ENCODE results near the gene TMEM115. TPM values are rescaled to one million over a fixed set of nuclear protein-coding genes. Genes with fewer than 3 reads are reported as not detected.

Gene TMEM115
- total and polyA plus RNA-seq, 2 of the 13 experiments (the other 11 are each of a cell fraction or from before 2014, with no cell fraction given): 22.1 to 30.7 TPM

DNA sequence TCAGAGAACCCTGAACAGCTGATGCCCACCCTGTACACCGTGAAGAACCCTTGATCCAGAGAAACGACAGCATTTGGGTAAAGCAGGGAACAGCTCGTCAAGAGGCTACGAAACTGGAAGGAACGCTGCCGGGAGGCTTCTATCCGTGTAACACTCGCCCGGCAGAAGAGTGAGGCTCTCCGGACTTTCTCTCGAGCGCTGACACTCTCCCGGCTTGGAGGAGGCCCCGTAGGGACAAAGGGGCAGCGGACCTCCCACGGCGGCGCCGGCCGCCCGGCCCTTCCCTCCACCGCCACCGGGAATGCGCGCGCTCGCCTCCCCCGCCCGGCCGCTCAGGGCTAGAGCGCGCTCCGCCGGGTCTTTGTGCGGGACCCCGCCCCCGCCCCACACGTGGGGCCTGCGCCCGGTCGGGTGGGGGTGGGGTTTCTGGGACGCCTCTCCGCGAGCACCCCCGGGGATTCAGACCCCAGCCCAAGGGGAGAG lies 38.4 kb downstream of the TMEM115 start (continued):
- TF ChIP-seq ZXDC (CRISPR knock-in tag; IDR thresholded peaks at IDR 0.05): 0 out of 2 replicates have a peak, but pooled peaks have one; percentile 33
- 0 out of 2 replicates have a peak, but pooled peaks have one; percentile 24 for TF ChIP-seq ZNF891 (CRISPR knock-in tag; IDR thresholded peaks at IDR 0.05)
- TF ChIP-seq ZNF788 (CRISPR knock-in tag; IDR thresholded peaks at IDR 0.05; ENCODE audit: borderline replicate concordance): 0 out of 2 replicates have a peak, but pooled peaks have one; percentile 38
- TF ChIP-seq ZSCAN25 (CRISPR knock-in tag; IDR thresholded peaks at IDR 0.05): peak; percentile 58; the same call in 1 of the 2 replicates
- TF ChIP-seq ZNF225 (CRISPR knock-in tag; IDR thresholded peaks at IDR 0.05): peak; percentile 18; the same call in 1 of the 2 replicates
- TF ChIP-seq, protein P1, sequence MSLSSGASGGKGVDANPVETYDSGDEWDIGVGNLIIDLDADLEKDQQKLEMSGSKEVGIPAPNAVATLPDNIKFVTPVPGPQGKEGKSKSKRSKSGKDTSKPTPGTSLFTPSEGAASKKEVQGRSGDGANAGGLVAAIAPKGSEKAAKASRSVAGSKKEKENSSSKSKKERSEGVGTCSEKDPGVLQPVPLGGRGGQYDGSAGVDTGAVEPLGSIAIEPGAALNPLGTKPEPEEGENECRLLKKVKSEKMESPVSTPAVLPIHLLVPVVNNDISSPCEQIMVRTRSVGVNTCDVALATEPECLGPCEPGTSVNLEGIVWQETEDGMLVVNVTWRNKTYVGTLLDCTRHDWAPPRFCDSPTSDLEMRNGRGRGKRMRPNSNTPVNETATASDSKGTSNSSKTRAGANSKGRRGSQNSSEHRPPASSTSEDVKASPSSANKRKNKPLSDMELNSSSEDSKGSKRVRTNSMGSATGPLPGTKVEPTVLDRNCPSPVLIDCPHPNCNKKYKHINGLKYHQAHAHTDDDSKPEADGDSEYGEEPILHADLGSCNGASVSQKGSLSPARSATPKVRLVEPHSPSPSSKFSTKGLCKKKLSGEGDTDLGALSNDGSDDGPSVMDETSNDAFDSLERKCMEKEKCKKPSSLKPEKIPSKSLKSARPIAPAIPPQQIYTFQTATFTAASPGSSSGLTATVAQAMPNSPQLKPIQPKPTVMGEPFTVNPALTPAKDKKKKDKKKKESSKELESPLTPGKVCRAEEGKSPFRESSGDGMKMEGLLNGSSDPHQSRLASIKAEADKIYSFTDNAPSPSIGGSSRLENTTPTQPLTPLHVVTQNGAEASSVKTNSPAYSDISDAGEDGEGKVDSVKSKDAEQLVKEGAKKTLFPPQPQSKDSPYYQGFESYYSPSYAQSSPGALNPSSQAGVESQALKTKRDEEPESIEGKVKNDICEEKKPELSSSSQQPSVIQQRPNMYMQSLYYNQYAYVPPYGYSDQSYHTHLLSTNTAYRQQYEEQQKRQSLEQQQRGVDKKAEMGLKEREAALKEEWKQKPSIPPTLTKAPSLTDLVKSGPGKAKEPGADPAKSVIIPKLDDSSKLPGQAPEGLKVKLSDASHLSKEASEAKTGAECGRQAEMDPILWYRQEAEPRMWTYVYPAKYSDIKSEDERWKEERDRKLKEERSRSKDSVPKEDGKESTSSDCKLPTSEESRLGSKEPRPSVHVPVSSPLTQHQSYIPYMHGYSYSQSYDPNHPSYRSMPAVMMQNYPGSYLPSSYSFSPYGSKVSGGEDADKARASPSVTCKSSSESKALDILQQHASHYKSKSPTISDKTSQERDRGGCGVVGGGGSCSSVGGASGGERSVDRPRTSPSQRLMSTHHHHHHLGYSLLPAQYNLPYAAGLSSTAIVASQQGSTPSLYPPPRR (CRISPR knock-in tag; IDR thresholded peaks at IDR 0.05; ENCODE audit: borderline replicate concordance): 0 out of 2 replicates have a peak, but pooled peaks have one; percentile 39
- peak; percentile 42; the same call in 1 of the 2 replicates for TF ChIP-seq SALL2 (CRISPR knock-in tag; IDR thresholded peaks at IDR 0.05)
- TF ChIP-seq MIXL1 (CRISPR knock-in tag; IDR thresholded peaks at IDR 0.05): no peak
- TF ChIP-seq TFDP1 (CRISPR knock-in tag; IDR thresholded peaks at IDR 0.05; ENCODE audit: borderline replicate concordance): peak; percentile 21; the same call in 1 of the 2 replicates
- no peak for TF ChIP-seq ZNF780A (CRISPR knock-in tag; IDR thresholded peaks at IDR 0.05)
- TF ChIP-seq DZIP1 (CRISPR knock-in tag; IDR thresholded peaks at IDR 0.05): no peak
- peak in 1 of 2 experiments; percentile 58; a peak in 1 of 4 replicates for TF ChIP-seq POLR2A (IDR thresholded peaks at IDR 0.05; ENCODE audit: insufficient read depth in 1 of 2, low read depth in 2 of 2, low read length in 2 of 2)
- TF ChIP-seq CEBPB (IDR thresholded peaks at IDR 0.05; ENCODE audit: borderline replicate concordance, low read depth, low read length): no peak
- TF ChIP-seq, protein P2, sequence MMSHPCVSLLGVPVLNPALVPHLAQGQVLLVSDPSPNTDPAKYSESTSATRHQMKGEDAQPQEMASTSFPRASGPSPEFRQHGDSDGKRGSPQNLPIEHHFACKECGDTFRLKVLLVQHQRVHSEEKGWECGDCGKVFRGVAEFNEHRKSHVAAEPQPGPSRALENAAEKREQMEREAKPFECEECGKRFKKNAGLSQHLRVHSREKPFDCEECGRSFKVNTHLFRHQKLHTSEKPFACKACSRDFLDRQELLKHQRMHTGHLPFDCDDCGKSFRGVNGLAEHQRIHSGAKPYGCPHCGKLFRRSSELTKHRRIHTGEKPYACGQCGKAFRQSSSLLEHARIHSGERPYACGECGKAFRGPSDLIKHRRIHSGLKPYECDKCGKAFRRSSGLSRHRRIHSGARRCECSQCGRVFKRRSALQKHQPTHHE (CRISPR knock-in tag; IDR thresholded peaks at IDR 0.05; ENCODE audit: borderline replicate concordance): 0 out of 2 replicates have a peak, but pooled peaks have one; percentile 9
- TF ChIP-seq MAZ (IDR thresholded peaks at IDR 0.05; ENCODE audit: borderline replicate concordance, low read depth, low read length): peak; percentile 77
- TF ChIP-seq MAZ (CRISPR knock-in tag; IDR thresholded peaks at IDR 0.05; ENCODE audit: low read depth): peak; percentile 89; the same call in 1 of the 2 replicates

Data from HepG2 (cell line).